Measurements from ENCODE around the gene GBP2.

Gene GBP2

DNA sequence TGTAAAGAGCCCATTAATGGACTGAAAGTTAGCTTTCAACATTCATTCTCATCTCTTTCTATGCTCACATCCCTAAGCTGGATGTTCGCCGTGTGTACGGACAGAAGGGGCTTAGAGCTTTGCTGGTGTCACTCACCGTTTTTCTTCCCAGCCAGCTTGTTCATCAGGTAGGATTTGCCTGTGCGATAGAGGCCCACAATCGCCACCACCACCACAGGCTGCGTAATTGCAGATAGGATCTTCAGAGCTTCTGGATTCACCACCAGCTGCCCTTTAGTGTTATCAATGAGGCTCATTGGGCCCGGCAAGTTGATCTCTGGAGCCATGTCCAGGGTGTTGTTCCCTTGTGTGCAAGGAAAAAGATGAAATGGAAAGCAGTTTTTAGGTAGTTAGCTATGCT is 4.3 kb downstream of the GBP2 start:
- TF ChIP-seq POLR2A (IDR thresholded peaks at IDR 0.05; ENCODE audit: low read depth, low read length), result no peak
- TF ChIP-seq TAF1 (IDR thresholded peaks at IDR 0.05; ENCODE audit: borderline replicate concordance, low read depth, low read length), result no peak
- TF ChIP-seq POLR2AphosphoS5 (IDR thresholded peaks at IDR 0.05; ENCODE audit: low read depth, low read length), result no peak
- FAIRE-seq (no peak), DNase-seq (ENCODE audit: insufficient read length) (no peak)

GRCh38 chr1:89114662-89115061 is 11.3 kb downstream of the GBP2 start:
- TF ChIP-seq POLR2A (IDR thresholded peaks at IDR 0.05; ENCODE audit: low read depth, low read length), result no peak
- TF ChIP-seq TAF1 (IDR thresholded peaks at IDR 0.05; ENCODE audit: borderline replicate concordance, low read depth, low read length), result no peak
- no peak for TF ChIP-seq POLR2AphosphoS5 (IDR thresholded peaks at IDR 0.05; ENCODE audit: low read depth, low read length)

DNA sequence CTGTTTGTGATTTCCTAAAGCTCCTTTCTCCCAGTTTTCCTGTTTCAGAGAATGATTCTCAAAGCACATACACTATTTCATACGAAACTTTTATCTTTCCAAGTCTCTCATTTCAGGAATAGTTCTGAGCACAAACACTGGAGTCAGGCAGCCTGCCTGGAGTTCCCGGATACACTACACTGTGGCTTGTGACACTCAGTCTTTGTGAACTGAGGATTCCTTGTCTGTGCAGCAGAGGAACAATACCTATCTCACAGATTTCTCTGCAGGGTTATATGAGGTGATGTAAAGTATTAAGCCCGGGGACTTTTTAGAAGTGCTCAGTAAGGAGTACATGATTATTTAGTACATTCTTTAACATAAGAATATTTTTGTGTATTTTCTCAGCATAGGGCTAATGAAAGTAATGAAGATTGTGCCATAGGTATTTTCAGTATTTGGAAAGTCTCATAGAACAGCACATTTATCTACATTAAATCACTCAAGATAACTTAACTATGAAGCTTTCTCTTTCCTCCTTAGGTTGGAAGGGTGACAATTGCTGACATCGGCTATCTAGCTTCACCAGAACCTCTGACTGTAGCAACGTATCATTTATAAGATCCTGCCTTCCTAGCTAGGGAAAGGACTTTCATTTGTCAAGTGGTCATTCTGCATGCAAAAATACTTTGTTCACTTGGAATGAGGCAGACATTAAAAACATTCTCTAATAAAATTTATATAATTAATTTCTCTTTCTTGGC is 12.9 kb downstream of the GBP2 start:
- DNase-seq (ENCODE audit: insufficient read length) (no peak), FAIRE-seq (no peak)
- no peak for TF ChIP-seq POLR2AphosphoS5 (IDR thresholded peaks at IDR 0.05; ENCODE audit: low read depth, low read length)
- no peak for TF ChIP-seq POLR2A (IDR thresholded peaks at IDR 0.05; ENCODE audit: low read depth, low read length)

More at GRCh38 chr1:89114662-89115061, 11.3 kb downstream of the GBP2 start:
- no peak for DNase-seq (ENCODE audit: insufficient read length)
- no peak for FAIRE-seq

- TF ChIP-seq POLR2A (IDR thresholded peaks at IDR 0.05; ENCODE audit: low read depth, low read length) (no peak), POLR2AphosphoS5 (IDR thresholded peaks at IDR 0.05; ENCODE audit: low read depth, low read length) (no peak), TAF1 (IDR thresholded peaks at IDR 0.05; ENCODE audit: borderline replicate concordance, low read depth, low read length) (no peak)
- FAIRE-seq (no peak), DNase-seq (ENCODE audit: insufficient read length) (no peak)
Observed at GRCh38 chr1:89104687-89105086, 21.2 kb downstream of the GBP2 start.

DNA sequence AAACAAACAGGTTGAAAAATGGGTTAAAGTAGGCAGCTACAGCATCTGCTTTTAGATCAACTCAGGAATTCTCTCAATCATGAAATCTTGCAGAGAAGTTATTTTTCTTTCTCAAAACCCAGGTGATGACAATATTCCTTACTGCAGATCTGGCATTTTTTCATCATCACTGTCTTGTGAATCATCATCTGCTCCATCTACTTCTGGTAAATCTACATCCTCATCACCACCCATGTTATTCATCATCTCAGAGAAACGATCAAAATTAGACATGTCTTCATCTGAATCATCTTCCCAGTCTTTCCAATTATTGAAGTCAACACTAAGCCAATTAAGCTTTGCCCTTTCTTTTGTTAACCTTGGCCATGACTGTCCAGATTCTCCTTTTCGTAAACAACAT is 21.8 kb downstream of the GBP2 start:
- FAIRE-seq (no peak), DNase-seq (ENCODE audit: insufficient read length) (no peak)
- no peak for TF ChIP-seq TAF1 (IDR thresholded peaks at IDR 0.05; ENCODE audit: borderline replicate concordance, low read depth, low read length)
- TF ChIP-seq POLR2AphosphoS5 (IDR thresholded peaks at IDR 0.05; ENCODE audit: low read depth, low read length), result no peak
- TF ChIP-seq POLR2A (IDR thresholded peaks at IDR 0.05; ENCODE audit: low read depth, low read length), result no peak

DNA sequence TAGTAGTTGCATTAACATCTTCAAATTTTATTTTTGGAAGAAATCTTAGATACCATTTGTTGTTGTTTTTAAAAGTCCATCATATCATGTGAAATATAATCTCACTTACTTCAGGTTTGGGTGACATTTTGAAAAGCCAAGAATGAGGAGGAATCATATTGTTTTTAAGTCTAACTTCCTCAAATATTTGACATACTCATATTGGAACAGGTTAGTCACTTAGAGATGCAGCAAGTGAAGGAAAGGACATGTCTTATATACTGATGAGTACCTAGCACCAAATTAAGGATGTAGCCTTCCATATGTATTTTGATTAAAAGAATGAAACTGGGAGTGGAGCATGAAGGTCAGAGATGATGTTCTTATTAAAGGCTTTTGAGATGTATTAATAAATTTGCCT is 23.9 kb downstream of the GBP2 start:
- TF ChIP-seq POLR2AphosphoS5 (IDR thresholded peaks at IDR 0.05; ENCODE audit: low read depth, low read length) (no peak), TAF1 (IDR thresholded peaks at IDR 0.05; ENCODE audit: borderline replicate concordance, low read depth, low read length) (no peak), POLR2A (IDR thresholded peaks at IDR 0.05; ENCODE audit: low read depth, low read length) (no peak)
- FAIRE-seq, result no peak

GRCh38 chr1:89100412-89100811 is 25.5 kb downstream of the GBP2 start:
- no peak for FAIRE-seq
- TF ChIP-seq TAF1 (IDR thresholded peaks at IDR 0.05; ENCODE audit: borderline replicate concordance, low read depth, low read length) (no peak), POLR2AphosphoS5 (IDR thresholded peaks at IDR 0.05; ENCODE audit: low read depth, low read length) (no peak), POLR2A (IDR thresholded peaks at IDR 0.05; ENCODE audit: low read depth, low read length) (no peak)
- no peak for DNase-seq (ENCODE audit: insufficient read length)

More for the DNA sequence above, 23.9 kb downstream of the GBP2 start:
- no peak for DNase-seq (ENCODE audit: insufficient read length)

GRCh38 chr1:89098857-89099256 is 27.1 kb downstream of the GBP2 start:
- TF ChIP-seq POLR2AphosphoS5 (IDR thresholded peaks at IDR 0.05; ENCODE audit: low read depth, low read length) (no peak), TAF1 (IDR thresholded peaks at IDR 0.05; ENCODE audit: borderline replicate concordance, low read depth, low read length) (no peak), POLR2A (IDR thresholded peaks at IDR 0.05; ENCODE audit: low read depth, low read length) (no peak)
- FAIRE-seq (no peak), DNase-seq (ENCODE audit: insufficient read length) (no peak)

- FAIRE-seq, result no peak
- no peak for DNase-seq (ENCODE audit: insufficient read length)
- no peak for TF ChIP-seq POLR2AphosphoS5 (IDR thresholded peaks at IDR 0.05; ENCODE audit: low read depth, low read length)
- TF ChIP-seq TAF1 (IDR thresholded peaks at IDR 0.05; ENCODE audit: borderline replicate concordance, low read depth, low read length), result no peak
- TF ChIP-seq POLR2A (IDR thresholded peaks at IDR 0.05; ENCODE audit: low read depth, low read length), result no peak
Observed at GRCh38 chr1:89095737-89096136, 30.2 kb downstream of the GBP2 start.

- DNase-seq (ENCODE audit: insufficient read length), result no peak
- no peak for FAIRE-seq
- TF ChIP-seq POLR2A (IDR thresholded peaks at IDR 0.05; ENCODE audit: low read depth, low read length), result no peak
- TF ChIP-seq TAF1 (IDR thresholded peaks at IDR 0.05; ENCODE audit: borderline replicate concordance, low read depth, low read length), result no peak
- no peak for TF ChIP-seq POLR2AphosphoS5 (IDR thresholded peaks at IDR 0.05; ENCODE audit: low read depth, low read length)
Observed at GRCh38 chr1:89089962-89090361, 36.0 kb downstream of the GBP2 start.

DNA sequence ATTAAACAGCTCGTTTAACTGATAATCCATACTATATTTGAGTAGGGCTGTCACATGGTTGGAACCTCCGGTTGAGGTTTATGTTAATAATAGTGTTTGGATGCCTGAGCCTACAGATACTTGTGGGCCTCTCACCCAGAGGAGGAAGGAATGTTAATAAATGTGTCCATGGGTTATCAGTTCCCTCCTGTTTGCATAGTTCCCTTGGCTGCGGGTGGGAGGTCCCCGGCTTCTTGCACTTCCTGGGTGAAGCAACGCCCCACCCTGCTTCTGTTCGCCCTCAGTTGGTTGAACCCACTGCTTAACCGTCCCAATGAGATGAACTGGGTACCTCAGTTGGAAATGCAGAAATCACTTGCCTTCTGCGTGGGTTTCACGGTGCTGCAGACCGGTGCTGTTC is 37.3 kb downstream of the GBP2 start:
- FAIRE-seq, result no peak
- no peak for DNase-seq (ENCODE audit: insufficient read length)
- TF ChIP-seq POLR2A (IDR thresholded peaks at IDR 0.05; ENCODE audit: low read depth, low read length) (no peak), POLR2AphosphoS5 (IDR thresholded peaks at IDR 0.05; ENCODE audit: low read depth, low read length) (no peak), TAF1 (IDR thresholded peaks at IDR 0.05; ENCODE audit: borderline replicate concordance, low read depth, low read length) (no peak)

- DNase-seq (ENCODE audit: insufficient read length), result no peak
- TF ChIP-seq POLR2A (IDR thresholded peaks at IDR 0.05; ENCODE audit: low read depth, low read length) (no peak), POLR2AphosphoS5 (IDR thresholded peaks at IDR 0.05; ENCODE audit: low read depth, low read length) (no peak), TAF1 (IDR thresholded peaks at IDR 0.05; ENCODE audit: borderline replicate concordance, low read depth, low read length) (no peak)
- no peak for FAIRE-seq
Observed at GRCh38 chr1:89087241-89087640, 38.7 kb downstream of the GBP2 start.

Data from GM12892 (cell line).